Adrenal gland (tissue), 5 donors: ENCODE measurements around the gene CMYA5.

ENCODE experiments used
- CTCF ChIP-seq, 6 experiments: fragments of 450-650 bp in 4 of 6; fragments of 200-600 bp in 2 of 6; sonication (generic) in 1 of 6; IDR thresholded peaks; 1 replicate in 5 of 6; 2 replicates in 1 of 6; pipeline versions ENCODE4 v1.5.1 to v1.8.0; 2016 to 2021; ENCODE audit warnings: antibody characterized with exemption in 6 of 6, mild to moderate bottlenecking in 2 of 6, moderate library complexity in 1 of 6
- POLR2A ChIP-seq, 2 donors: fragments of 450-650 bp; IDR thresholded peaks; one replicate each; pipeline ENCODE4 v1.6.1; 2017; ENCODE audit warnings: antibody characterized with exemption in 2 of 2, mild to moderate bottlenecking in 2 of 2, moderate library complexity in 1 of 2
- donor health status: DM: no; HTN: no; CAD: no.

GRCh38 chr5:79697222-79698170 lies 7.9 kb downstream of the CMYA5 start:
- no peak for TF ChIP-seq CTCF (IDR thresholded peaks at IDR 0.05)
- no peak for TF ChIP-seq POLR2A (IDR thresholded peaks at IDR 0.05)
